ENCODE measurements around the gene TKTL2. TPM values are rescaled to one million over a fixed set of nuclear protein-coding genes. Genes with fewer than 3 reads are reported as not detected.
A peak's percentile ranks its signal among the peaks of the same experiment; 100 is the strongest.

TKTL2 gene
- total and polyA plus RNA-seq, 2 experiments from 2014 or later: 0.07 TPM; not detected in 1

DNA sequence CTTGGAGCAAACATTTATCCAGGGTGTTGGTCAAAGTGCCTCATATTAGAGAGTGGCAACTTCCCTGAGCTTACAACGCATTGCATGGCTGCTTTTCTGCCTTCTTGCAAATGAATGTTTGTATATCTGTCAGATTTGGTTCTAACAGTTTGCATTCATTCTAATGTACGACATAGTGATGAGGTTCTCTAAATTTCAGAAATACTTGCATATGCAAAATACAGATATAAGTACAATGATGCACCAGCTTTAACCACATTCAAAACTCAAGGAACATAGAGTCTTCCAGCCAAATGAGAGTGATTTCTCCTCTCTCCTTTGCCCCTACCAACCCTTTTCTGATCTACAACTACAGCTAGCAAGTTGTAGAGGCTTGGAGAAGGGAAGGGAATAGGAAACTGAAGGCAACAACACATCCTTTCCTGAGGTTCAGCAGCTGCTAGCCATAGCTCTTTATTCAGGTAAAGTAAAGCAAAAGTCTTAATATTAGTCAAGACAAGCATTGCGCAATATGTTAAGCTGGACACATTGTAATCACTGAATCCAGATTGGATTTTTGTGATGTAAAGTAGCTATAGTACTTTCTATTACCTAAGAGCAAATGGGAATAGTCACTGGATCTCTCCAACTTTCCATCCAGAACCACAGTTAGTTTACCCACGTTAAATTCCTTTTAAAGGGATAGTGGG lies 6.3 kb downstream of the TKTL2 start:
- no peaks in the 10 kb centered on the region for H4K20me1 ChIP-seq (replicated peaks; ENCODE audit: insufficient read depth)
- H3K4me3 ChIP-seq: no peak overlapping the region
- no peak overlapping the region for H3K4me2 ChIP-seq
- no peaks in the 10 kb centered on the region for H3K4me1 Mint-ChIP-seq
- H2AFZ ChIP-seq: 0 out of 2 replicates have a peak overlapping the region, but pooled peaks have one; percentile 30
- H3K27ac Mint-ChIP-seq: no peak overlapping the region
- H3K4me3 Mint-ChIP-seq: no peak overlapping the region
- H3K27ac ChIP-seq (ENCODE audit: low read depth): no peak overlapping the region
- H3K27me3 Mint-ChIP-seq (ENCODE audit: insufficient read depth, low read depth, poor library complexity): no peaks in the 10 kb centered on the region
- no peaks in the 10 kb centered on the region for H3K36me3 Mint-ChIP-seq (ENCODE audit: low read depth)
- TF ChIP-seq, protein P1, sequence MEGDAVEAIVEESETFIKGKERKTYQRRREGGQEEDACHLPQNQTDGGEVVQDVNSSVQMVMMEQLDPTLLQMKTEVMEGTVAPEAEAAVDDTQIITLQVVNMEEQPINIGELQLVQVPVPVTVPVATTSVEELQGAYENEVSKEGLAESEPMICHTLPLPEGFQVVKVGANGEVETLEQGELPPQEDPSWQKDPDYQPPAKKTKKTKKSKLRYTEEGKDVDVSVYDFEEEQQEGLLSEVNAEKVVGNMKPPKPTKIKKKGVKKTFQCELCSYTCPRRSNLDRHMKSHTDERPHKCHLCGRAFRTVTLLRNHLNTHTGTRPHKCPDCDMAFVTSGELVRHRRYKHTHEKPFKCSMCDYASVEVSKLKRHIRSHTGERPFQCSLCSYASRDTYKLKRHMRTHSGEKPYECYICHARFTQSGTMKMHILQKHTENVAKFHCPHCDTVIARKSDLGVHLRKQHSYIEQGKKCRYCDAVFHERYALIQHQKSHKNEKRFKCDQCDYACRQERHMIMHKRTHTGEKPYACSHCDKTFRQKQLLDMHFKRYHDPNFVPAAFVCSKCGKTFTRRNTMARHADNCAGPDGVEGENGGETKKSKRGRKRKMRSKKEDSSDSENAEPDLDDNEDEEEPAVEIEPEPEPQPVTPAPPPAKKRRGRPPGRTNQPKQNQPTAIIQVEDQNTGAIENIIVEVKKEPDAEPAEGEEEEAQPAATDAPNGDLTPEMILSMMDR (conservative IDR thresholded peaks at IDR 0.05; ENCODE audit: low read depth in 2 of 2): no peak
- TF ChIP-seq EZH2 (IDR thresholded peaks at IDR 0.05; ENCODE audit: low read depth, unreplicated experiment) (no peak), ZNF331 (CRISPR knock-in tag; IDR thresholded peaks at IDR 0.05; ENCODE audit: low read depth) (no peak), EZH2phosphoT487 (IDR thresholded peaks at IDR 0.05; ENCODE audit: unreplicated experiment) (no peak), JUNB (IDR thresholded peaks at IDR 0.05; ENCODE audit: unreplicated experiment) (no peak), CREB1 (CRISPR knock-in tag; IDR thresholded peaks at IDR 0.05; ENCODE audit: low read depth) (no peak)
- TF ChIP-seq, protein P2, sequence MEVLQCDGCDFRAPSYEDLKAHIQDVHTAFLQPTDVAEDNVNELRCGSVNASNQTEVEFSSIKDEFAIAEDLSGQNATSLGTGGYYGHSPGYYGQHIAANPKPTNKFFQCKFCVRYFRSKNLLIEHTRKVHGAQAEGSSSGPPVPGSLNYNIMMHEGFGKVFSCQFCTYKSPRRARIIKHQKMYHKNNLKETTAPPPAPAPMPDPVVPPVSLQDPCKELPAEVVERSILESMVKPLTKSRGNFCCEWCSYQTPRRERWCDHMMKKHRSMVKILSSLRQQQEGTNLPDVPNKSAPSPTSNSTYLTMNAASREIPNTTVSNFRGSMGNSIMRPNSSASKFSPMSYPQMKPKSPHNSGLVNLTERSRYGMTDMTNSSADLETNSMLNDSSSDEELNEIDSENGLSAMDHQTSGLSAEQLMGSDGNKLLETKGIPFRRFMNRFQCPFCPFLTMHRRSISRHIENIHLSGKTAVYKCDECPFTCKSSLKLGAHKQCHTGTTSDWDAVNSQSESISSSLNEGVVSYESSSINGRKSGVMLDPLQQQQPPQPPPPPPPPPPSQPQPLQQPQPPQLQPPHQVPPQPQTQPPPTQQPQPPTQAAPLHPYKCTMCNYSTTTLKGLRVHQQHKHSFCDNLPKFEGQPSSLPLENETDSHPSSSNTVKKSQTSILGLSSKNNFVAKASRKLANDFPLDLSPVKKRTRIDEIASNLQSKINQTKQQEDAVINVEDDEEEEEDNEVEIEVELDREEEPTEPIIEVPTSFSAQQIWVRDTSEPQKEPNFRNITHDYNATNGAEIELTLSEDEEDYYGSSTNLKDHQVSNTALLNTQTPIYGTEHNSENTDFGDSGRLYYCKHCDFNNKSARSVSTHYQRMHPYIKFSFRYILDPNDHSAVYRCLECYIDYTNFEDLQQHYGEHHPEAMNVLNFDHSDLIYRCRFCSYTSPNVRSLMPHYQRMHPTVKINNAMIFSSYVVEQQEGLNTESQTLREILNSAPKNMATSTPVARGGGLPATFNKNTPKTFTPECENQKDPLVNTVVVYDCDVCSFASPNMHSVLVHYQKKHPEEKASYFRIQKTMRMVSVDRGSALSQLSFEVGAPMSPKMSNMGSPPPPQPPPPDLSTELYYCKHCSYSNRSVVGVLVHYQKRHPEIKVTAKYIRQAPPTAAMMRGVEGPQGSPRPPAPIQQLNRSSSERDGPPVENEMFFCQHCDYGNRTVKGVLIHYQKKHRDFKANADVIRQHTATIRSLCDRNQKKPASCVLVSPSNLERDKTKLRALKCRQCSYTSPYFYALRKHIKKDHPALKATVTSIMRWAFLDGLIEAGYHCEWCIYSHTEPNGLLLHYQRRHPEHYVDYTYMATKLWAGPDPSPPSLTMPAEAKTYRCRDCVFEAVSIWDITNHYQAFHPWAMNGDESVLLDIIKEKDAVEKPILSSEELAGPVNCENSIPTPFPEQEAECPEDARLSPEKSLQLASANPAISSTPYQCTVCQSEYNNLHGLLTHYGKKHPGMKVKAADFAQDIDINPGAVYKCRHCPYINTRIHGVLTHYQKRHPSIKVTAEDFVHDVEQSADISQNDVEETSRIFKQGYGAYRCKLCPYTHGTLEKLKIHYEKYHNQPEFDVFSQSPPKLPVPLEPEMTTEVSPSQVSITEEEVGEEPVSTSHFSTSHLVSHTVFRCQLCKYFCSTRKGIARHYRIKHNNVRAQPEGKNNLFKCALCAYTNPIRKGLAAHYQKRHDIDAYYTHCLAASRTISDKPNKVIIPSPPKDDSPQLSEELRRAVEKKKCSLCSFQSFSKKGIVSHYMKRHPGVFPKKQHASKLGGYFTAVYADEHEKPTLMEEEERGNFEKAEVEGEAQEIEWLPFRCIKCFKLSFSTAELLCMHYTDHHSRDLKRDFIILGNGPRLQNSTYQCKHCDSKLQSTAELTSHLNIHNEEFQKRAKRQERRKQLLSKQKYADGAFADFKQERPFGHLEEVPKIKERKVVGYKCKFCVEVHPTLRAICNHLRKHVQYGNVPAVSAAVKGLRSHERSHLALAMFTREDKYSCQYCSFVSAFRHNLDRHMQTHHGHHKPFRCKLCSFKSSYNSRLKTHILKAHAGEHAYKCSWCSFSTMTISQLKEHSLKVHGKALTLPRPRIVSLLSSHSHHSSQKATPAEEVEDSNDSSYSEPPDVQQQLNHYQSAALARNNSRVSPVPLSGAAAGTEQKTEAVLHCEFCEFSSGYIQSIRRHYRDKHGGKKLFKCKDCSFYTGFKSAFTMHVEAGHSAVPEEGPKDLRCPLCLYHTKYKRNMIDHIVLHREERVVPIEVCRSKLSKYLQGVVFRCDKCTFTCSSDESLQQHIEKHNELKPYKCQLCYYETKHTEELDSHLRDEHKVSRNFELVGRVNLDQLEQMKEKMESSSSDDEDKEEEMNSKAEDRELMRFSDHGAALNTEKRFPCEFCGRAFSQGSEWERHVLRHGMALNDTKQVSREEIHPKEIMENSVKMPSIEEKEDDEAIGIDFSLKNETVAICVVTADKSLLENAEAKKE (CRISPR knock-in tag; IDR thresholded peaks at IDR 0.05): no peak
- DNase-seq (ENCODE audit: low spot score): no peak
- H3K9me3 Mint-ChIP-seq: no peaks in the 10 kb centered on the region
- H3K9me2 ChIP-seq (ENCODE audit: insufficient read depth): no peaks in the 10 kb centered on the region
- H3K36me3 ChIP-seq (ENCODE audit: insufficient read depth): no peaks in the 10 kb centered on the region
- H3K79me2 ChIP-seq (replicated peaks; ENCODE audit: insufficient read depth): no peaks in the 10 kb centered on the region
- H3K4me1 ChIP-seq (ENCODE audit: insufficient read depth): no peaks in the 10 kb centered on the region
- ATAC-seq: no peak
- H3K27me3 ChIP-seq (ENCODE audit: insufficient read depth): no peaks in the 10 kb centered on the region
- no peaks in the 10 kb centered on the region for H3F3A ChIP-seq (replicated peaks; ENCODE audit: low read depth)
